ENCODE measurements around the gene SERPINB1.

Gene SERPINB1

DNA sequence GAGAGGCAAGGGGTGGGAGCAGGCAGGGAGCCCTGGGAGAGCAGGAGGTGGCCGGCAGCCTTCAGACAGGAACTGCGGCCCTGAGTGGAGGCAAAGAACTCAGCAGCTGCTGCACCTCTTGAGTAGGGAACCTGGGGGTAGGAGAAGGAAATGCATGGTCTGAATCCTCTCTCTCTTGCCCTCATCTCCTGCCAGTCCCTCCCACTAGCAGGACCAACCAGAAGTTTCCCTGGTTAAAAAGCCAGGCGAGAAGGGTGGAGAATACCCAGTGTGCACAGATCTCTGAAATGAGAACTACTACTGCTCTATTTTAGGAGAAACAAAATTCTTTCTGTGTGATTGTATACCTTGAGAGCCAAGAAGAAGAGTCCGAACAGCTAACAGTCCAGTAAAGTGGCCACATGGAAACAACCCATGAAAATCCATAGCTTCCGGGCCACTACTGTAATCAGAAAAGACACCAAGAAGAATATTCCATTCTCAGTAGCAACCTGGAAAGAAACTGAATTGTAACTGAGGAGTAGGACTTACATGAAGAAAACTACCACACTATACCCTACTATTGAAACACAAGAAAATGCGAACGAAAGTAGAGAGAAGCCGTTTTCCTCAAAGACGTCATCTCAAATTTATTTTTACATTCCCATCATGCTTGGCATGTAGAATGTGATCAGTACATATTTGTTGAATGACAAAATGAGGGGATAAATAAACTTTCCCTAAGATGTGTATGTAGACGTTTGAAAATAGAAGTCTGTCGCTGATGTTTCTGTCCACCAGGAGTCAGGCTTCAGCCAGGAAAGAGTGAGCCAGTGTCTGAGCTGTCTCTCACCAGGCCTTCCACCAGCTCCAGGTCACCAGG, 50.8 kb downstream of the SERPINB1 start:
- DNase-seq, result peak; percentile 76

GRCh38 chr6:2786269-2786668, 55.4 kb downstream of the SERPINB1 start:
- DNase-seq, result no peak

DNA sequence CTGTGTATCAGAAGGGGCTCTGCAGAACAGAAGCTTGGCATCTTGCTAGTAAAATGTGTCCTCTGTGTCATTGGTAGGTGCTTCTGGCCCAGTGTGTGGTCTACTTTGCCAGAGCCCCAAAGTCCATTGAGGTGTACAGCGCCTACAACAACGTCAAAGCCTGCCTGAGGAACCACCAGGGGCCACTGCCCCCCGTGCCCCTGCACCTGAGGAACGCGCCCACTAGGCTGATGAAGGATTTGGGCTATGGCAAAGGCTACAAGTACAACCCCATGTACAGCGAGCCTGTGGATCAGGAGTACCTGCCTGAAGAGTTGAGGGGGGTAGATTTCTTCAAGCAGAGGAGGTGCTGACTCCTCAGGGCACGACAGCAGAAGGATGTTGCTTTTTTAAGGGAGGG, 56.7 kb downstream of the SERPINB1 start:
- DNase-seq, result no peak

GRCh38 chr6:2784061-2784460, 57.6 kb downstream of the SERPINB1 start:
- DNase-seq, result no peak

- peak; percentile 54 for DNase-seq
Measured at GRCh38 chr6:2783188-2783963, 58.3 kb downstream of the SERPINB1 start.

GRCh38 chr6:2782825-2783187, 58.9 kb downstream of the SERPINB1 start:
- DNase-seq, result no peak

- DNase-seq, result no peak
Measured at GRCh38 chr6:2782356-2782708, 59.3 kb downstream of the SERPINB1 start.

Data from GDM1 (cell line).